Measurements from ENCODE around the gene ATP6V1G1.
A peak's percentile ranks its signal among the peaks of the same experiment; 100 is the strongest.
"Not testable (repeated sequence)": the region's sequence is repeated elsewhere in the genome, so short reads cannot be mapped to it uniquely, and the experiment has no call there.

The ATP6V1G1 gene

GRCh38 chr9:114587345-114588202 is at the start of gene ATP6V1G1:
TSS of gene ATP6V1G1 (plus strand) at chr9:114587769. CDS start at chr9:114587839, 70 bp downstream.
- DNase-seq, result peak; percentile 98 to 99

GRCh38 chr9:114538241-114538640 is 49.3 kb upstream of the ATP6V1G1 start:
- DNase-seq, result peak in 1 of 2 donors; percentile 4

GRCh38 chr9:114539701-114540380 is 47.7 kb upstream of the ATP6V1G1 start:
- DNase-seq, result no peak

GRCh38 chr9:114545055-114545454 is 42.5 kb upstream of the ATP6V1G1 start:
- no peak for DNase-seq

GRCh38 chr9:114546851-114547250 is 40.7 kb upstream of the ATP6V1G1 start:
- DNase-seq, result no peak

- no peak for DNase-seq
Observed at GRCh38 chr9:114549697-114550330, 37.8 kb upstream of the ATP6V1G1 start.

- no peak for DNase-seq
Observed at GRCh38 chr9:114551750-114552685, 35.6 kb upstream of the ATP6V1G1 start.

GRCh38 chr9:114552706-114553105 is 34.9 kb upstream of the ATP6V1G1 start:
- DNase-seq, result no peak

- DNase-seq, result no peak
Observed at GRCh38 chr9:114553202-114553601, 34.4 kb upstream of the ATP6V1G1 start.

GRCh38 chr9:114555696-114556095 is 31.9 kb upstream of the ATP6V1G1 start:
- no peak for DNase-seq

GRCh38 chr9:114558027-114558675 is 29.4 kb upstream of the ATP6V1G1 start:
- DNase-seq, result no peak

- no peak for DNase-seq
Observed at GRCh38 chr9:114559830-114560513, 27.6 kb upstream of the ATP6V1G1 start.

GRCh38 chr9:114560956-114561355 is 26.6 kb upstream of the ATP6V1G1 start:
- DNase-seq, result no peak

GRCh38 chr9:114561771-114562170 is 25.8 kb upstream of the ATP6V1G1 start:
- DNase-seq, result no peak

GRCh38 chr9:114565204-114565603 is 22.4 kb upstream of the ATP6V1G1 start:
- DNase-seq, result no peak

- no peak for DNase-seq
Observed at GRCh38 chr9:114570742-114571141, 16.8 kb upstream of the ATP6V1G1 start.

GRCh38 chr9:114571391-114571790 is 16.2 kb upstream of the ATP6V1G1 start:
- DNase-seq, result no peak

- DNase-seq, result no peak
Observed at GRCh38 chr9:114572199-114572598, 15.4 kb upstream of the ATP6V1G1 start.

GRCh38 chr9:114574438-114574837 is 13.1 kb upstream of the ATP6V1G1 start:
- DNase-seq, result no peak

GRCh38 chr9:114576779-114577178 is 10.8 kb upstream of the ATP6V1G1 start:
- DNase-seq, result not testable (repeated sequence)

- DNase-seq, result not testable (repeated sequence)
Observed at GRCh38 chr9:114578134-114578533, 9.4 kb upstream of the ATP6V1G1 start.
